ENCODE data around the gene TBL1XR1. TPM values are rescaled to one million over a fixed set of nuclear protein-coding genes. Genes with fewer than 3 reads are reported as not detected.

Gene TBL1XR1
- total RNA-seq, 1 experiment from 2014 or later = 192 TPM

DNA sequence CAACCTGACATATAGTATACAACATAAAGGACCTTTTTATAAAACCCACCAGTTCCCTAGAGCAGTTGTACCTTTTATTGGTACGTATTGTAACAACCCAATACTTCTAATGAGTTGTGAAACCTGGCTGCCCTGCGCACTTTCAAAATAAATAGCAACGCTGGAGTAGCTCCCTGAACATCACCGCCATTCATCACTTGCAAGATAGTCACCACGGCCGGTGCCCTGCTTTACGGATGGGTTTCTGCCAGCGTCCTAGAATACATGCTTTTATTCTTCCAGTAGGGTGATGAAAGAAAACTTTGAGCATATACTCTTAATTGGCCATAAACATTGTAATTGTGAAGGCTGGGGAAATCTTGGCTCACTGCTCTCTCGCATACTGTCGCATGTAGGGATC is 220.7 kb downstream of the TBL1XR1 start:
- no TSS peak for BruUV-seq (replicated peaks)
- DNase-seq (ENCODE audit: low read depth, low spot score) (no peak), ATAC-seq (no peak)
- Histone ChIP-seq H3K9me3 (ENCODE audit: control insufficient read depth, insufficient read depth, low read depth, low read length) (no peaks in the 10 kb centered on the region), H3K27ac (ENCODE audit: low read length) (no peak overlapping the region), H3K27me3 (ENCODE audit: control insufficient read depth, insufficient read depth, low read length) (no peaks in the 10 kb centered on the region), H3K4me3 (ENCODE audit: low read depth in 2 of 2, low read length in 2 of 2) (no peak overlapping the region), H3K4me1 (ENCODE audit: control insufficient read depth, insufficient read depth, low read length) (no peaks in the 10 kb centered on the region), H3K36me3 (ENCODE audit: control insufficient read depth, insufficient read depth, low read length) (no peaks in the 10 kb centered on the region)
- intact Hi-C loops (cut with micrococcal nuclease; ENCODE audit: unreplicated experiment) (no loop called here), in situ Hi-C loops (cut with HindIII; ENCODE audit: low pct_unique_long_range_greater_than_20kb, low sequenced_read_pairs) (no loop called here)
- POLR2A ChIA-PET = no interaction called here
- no peak for TF ChIP-seq SIN3A (IDR thresholded peaks at IDR 0.05; ENCODE audit: borderline replicate concordance, insufficient read depth, low read depth, low read length)
- CTCF ChIA-PET = no interaction called here

DNA sequence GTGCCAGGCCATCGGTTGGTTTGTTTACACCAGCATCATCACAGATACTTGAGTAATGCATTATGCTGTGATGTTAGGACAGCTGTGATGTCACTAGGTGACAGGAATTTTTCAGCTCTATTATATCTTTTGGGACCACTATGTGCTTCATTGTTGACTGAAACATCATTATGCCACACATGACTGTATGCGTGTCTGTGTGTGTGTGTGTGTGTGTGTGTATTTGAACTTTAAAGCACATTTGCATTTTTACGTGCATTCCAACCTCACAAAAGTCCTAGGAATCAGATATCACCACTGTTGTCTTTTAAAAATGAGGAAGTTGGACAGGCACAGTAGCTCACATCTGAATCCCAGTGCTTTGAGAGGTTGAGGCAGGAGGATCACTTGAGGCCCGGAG is 223.0 kb downstream of the TBL1XR1 start:
- TF ChIP-seq REST (IDR thresholded peaks at IDR 0.05; ENCODE audit: insufficient read depth in 1 of 2, low read depth in 2 of 2, low read length in 1 of 2) = no peak
- TF ChIP-seq, protein P1, sequence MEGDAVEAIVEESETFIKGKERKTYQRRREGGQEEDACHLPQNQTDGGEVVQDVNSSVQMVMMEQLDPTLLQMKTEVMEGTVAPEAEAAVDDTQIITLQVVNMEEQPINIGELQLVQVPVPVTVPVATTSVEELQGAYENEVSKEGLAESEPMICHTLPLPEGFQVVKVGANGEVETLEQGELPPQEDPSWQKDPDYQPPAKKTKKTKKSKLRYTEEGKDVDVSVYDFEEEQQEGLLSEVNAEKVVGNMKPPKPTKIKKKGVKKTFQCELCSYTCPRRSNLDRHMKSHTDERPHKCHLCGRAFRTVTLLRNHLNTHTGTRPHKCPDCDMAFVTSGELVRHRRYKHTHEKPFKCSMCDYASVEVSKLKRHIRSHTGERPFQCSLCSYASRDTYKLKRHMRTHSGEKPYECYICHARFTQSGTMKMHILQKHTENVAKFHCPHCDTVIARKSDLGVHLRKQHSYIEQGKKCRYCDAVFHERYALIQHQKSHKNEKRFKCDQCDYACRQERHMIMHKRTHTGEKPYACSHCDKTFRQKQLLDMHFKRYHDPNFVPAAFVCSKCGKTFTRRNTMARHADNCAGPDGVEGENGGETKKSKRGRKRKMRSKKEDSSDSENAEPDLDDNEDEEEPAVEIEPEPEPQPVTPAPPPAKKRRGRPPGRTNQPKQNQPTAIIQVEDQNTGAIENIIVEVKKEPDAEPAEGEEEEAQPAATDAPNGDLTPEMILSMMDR (IDR thresholded peaks at IDR 0.05) = no peak
- no peak for TF ChIP-seq TCF7L2 (IDR thresholded peaks at IDR 0.05; ENCODE audit: low read depth, low read length)
- TF ChIP-seq SIN3A (IDR thresholded peaks at IDR 0.05; ENCODE audit: borderline replicate concordance, insufficient read depth, low read depth, low read length) = no peak
- TF ChIP-seq POLR2AphosphoS5 (IDR thresholded peaks at IDR 0.05; ENCODE audit: low read depth, low read length) = no peak

GRCh38 chr3:176971613-176972174 is 225.6 kb downstream of the TBL1XR1 start:
- Histone ChIP-seq H3K27ac (ENCODE audit: low read length) (no peak overlapping the region), H3K36me3 (ENCODE audit: control insufficient read depth, insufficient read depth, low read length) (no peaks in the 10 kb centered on the region), H3K9me3 (ENCODE audit: control insufficient read depth, insufficient read depth, low read depth, low read length) (no peaks in the 10 kb centered on the region), H3K4me3 (ENCODE audit: low read depth in 2 of 2, low read length in 2 of 2) (no peak overlapping the region), H3K4me1 (ENCODE audit: control insufficient read depth, insufficient read depth, low read length) (no peaks in the 10 kb centered on the region), H3K27me3 (ENCODE audit: control insufficient read depth, insufficient read depth, low read length) (no peaks in the 10 kb centered on the region)
- CTCF ChIA-PET = no interaction called here
- ATAC-seq (no peak), DNase-seq (ENCODE audit: low read depth, low spot score) (no peak)
- POLR2A ChIA-PET = no interaction called here
- intact Hi-C loops (cut with micrococcal nuclease; ENCODE audit: unreplicated experiment) = no loop called here
- no TSS peak for BruUV-seq (replicated peaks)
- in situ Hi-C loops (cut with HindIII; ENCODE audit: low pct_unique_long_range_greater_than_20kb, low sequenced_read_pairs) = no loop called here
- TF ChIP-seq TCF7L2 (IDR thresholded peaks at IDR 0.05; ENCODE audit: low read depth, low read length) (no peak), REST (IDR thresholded peaks at IDR 0.05; ENCODE audit: insufficient read depth in 1 of 2, low read depth in 2 of 2, low read length in 1 of 2) (no peak), SIN3A (IDR thresholded peaks at IDR 0.05; ENCODE audit: borderline replicate concordance, insufficient read depth, low read depth, low read length) (no peak), POLR2AphosphoS5 (IDR thresholded peaks at IDR 0.05; ENCODE audit: low read depth, low read length) (no peak)
- TF ChIP-seq, protein P1 (IDR thresholded peaks at IDR 0.05) = no peak

More for the DNA sequence above, 223.0 kb downstream of the TBL1XR1 start:
- ATAC-seq (no peak), DNase-seq (ENCODE audit: low read depth, low spot score) (no peak)
- Histone ChIP-seq H3K9me3 (ENCODE audit: control insufficient read depth, insufficient read depth, low read depth, low read length) (no peaks in the 10 kb centered on the region), H3K4me3 (ENCODE audit: low read depth in 2 of 2, low read length in 2 of 2) (no peak overlapping the region), H3K27me3 (ENCODE audit: control insufficient read depth, insufficient read depth, low read length) (no peaks in the 10 kb centered on the region), H3K36me3 (ENCODE audit: control insufficient read depth, insufficient read depth, low read length) (no peaks in the 10 kb centered on the region), H3K27ac (ENCODE audit: low read length) (no peak overlapping the region), H3K4me1 (ENCODE audit: control insufficient read depth, insufficient read depth, low read length) (no peaks in the 10 kb centered on the region)
- in situ Hi-C loops (cut with HindIII; ENCODE audit: low pct_unique_long_range_greater_than_20kb, low sequenced_read_pairs) = no loop called here
- ChIA-PET POLR2A (no interaction called here), CTCF (interaction anchor here (0.7 kb wide), 1 partner anchor 14 kb away, joined by 4 read pairs; no protein-coding TSS in a partner anchor)
- intact Hi-C loops (cut with micrococcal nuclease; ENCODE audit: unreplicated experiment) = no loop called here
- no TSS peak for BruUV-seq (replicated peaks)

All from Panc1 (cell line).